Right lobe of liver (tissue), 4 donors: ENCODE data around the gene CFAP99.

Experiments used
- POLR2A ChIP-seq: fragments of 450-650 bp; IDR thresholded peaks from one replicate; pipeline ENCODE4 v1.6.1; 2017; ENCODE audit warnings: antibody characterized with exemption, mild to moderate bottlenecking
- TF ChIP-seq, protein P1 (sequence below), 4 donors: fragments of 200-600 bp in 3 of 4; fragments of 450-650 bp in 1 of 4; IDR thresholded peaks; one replicate each; pipeline versions ENCODE4 v1.5.1 to v1.8.0; 2016 to 2022; ENCODE audit warnings: antibody characterized with exemption in 4 of 4, mild to moderate bottlenecking in 2 of 4
- donor health status: DM: no; HTN: no; CAD: no.
- donor health status: DM: no; HTN: no; CAD: no.
- donor health status: DM: no; HTN: yes; CAD: no.

GRCh38 chr4:2446656-2447564 lies 28.2 kb downstream of the CFAP99 start:
- TF ChIP-seq, protein P1, sequence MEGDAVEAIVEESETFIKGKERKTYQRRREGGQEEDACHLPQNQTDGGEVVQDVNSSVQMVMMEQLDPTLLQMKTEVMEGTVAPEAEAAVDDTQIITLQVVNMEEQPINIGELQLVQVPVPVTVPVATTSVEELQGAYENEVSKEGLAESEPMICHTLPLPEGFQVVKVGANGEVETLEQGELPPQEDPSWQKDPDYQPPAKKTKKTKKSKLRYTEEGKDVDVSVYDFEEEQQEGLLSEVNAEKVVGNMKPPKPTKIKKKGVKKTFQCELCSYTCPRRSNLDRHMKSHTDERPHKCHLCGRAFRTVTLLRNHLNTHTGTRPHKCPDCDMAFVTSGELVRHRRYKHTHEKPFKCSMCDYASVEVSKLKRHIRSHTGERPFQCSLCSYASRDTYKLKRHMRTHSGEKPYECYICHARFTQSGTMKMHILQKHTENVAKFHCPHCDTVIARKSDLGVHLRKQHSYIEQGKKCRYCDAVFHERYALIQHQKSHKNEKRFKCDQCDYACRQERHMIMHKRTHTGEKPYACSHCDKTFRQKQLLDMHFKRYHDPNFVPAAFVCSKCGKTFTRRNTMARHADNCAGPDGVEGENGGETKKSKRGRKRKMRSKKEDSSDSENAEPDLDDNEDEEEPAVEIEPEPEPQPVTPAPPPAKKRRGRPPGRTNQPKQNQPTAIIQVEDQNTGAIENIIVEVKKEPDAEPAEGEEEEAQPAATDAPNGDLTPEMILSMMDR (IDR thresholded peaks at IDR 0.05), result no peak
- no peak for TF ChIP-seq POLR2A
